OCI-LY3 (cell line): ENCODE results near the gene KLF12.
A peak's percentile ranks its signal among the peaks of the same experiment; 100 is the strongest.

Experiments
- H2AFZ ChIP-seq: fragments of 200-600, 300-600 bp; shearing (Covaris generic); 2 replicates; pipeline ENCODE4 v1.6.0; 2014; ENCODE audit warnings: antibody characterized with exemption, low read depth, low read length
- H3K27ac ChIP-seq: fragments of 200-600, 300-600 bp; sonication (generic); 2 replicates; pipeline ENCODE4 v1.5.1; 2014; ENCODE audit warnings: mild to moderate bottlenecking, low read length, moderate library complexity, mixed read lengths
- H3K27me3 ChIP-seq: fragments of 200-600, 300-600 bp; sonication (generic); 2 replicates; pipeline ENCODE4 v1.6.1; 2014; ENCODE audit warnings: low read depth, low read length, mixed read lengths
- H3K36me3 ChIP-seq: fragments of 200-600, 300-600 bp; sonication (generic); replicated peaks from 2 replicates; pipeline ENCODE3; 2014; ENCODE audit warnings: low read depth, low read length, mixed read lengths
- H3K4me1 ChIP-seq: fragments of 300-600, 200-600 bp; sonication (generic); 2 replicates; pipeline ENCODE4 v1.6.1; 2014; ENCODE audit warnings: low read length, mixed read lengths
- H3K4me2 ChIP-seq: fragments of 200-600, 300-600 bp; sonication (generic); 2 replicates; pipeline ENCODE4 v1.6.1; 2014; ENCODE audit warnings: low read length, mixed read lengths
- H3K4me3 ChIP-seq: fragments of 300-600, 200-600 bp; sonication (generic); 2 replicates; pipeline ENCODE4 v1.5.1; 2014; ENCODE audit warnings: antibody characterized with exemption, mild to moderate bottlenecking, low read length, moderate library complexity
- H3K79me2 ChIP-seq: fragments of 300-600, 200-600 bp; shearing (Covaris generic); 2 replicates; pipeline ENCODE4 v1.6.1; 2014; ENCODE audit warnings: mild to moderate bottlenecking, low read length, mixed read lengths
- H3K9ac ChIP-seq: fragments of 300-600, 200-600 bp; shearing (Covaris generic); 2 replicates; pipeline ENCODE4 v1.6.0; 2014; ENCODE audit warnings: mild to moderate bottlenecking, low read length, moderate library complexity
- H3K9me3 ChIP-seq: fragments of 200-600, 300-600 bp; shearing (Covaris generic); 2 replicates; pipeline ENCODE4 v1.6.1; 2014; ENCODE audit warnings: low read length, mixed read lengths; ENCODE audit not compliant: insufficient read depth
- H4K20me1 ChIP-seq: fragments of 200-600, 300-600 bp; sonication (generic); 2 replicates; pipeline ENCODE4 v1.6.1; 2016; ENCODE audit warnings: low read length, mixed read lengths; ENCODE audit not compliant: insufficient read depth
- EZH2phosphoT487 ChIP-seq: fragments of 200-600 bp; shearing (Covaris generic); IDR thresholded peaks from 2 replicates; pipeline ENCODE4 v1.6.1; 2018; ENCODE audit warnings: antibody characterized with exemption, mixed run types, low read depth
- TF ChIP-seq, protein P1 (sequence below): fragments of 200-600, 300-600 bp; sonication (generic); IDR thresholded peaks from 2 replicates; pipeline ENCODE4 v1.5.1; 2014; ENCODE audit warnings: antibody characterized with exemption, low read length, low read depth

KLF12 gene

DNA sequence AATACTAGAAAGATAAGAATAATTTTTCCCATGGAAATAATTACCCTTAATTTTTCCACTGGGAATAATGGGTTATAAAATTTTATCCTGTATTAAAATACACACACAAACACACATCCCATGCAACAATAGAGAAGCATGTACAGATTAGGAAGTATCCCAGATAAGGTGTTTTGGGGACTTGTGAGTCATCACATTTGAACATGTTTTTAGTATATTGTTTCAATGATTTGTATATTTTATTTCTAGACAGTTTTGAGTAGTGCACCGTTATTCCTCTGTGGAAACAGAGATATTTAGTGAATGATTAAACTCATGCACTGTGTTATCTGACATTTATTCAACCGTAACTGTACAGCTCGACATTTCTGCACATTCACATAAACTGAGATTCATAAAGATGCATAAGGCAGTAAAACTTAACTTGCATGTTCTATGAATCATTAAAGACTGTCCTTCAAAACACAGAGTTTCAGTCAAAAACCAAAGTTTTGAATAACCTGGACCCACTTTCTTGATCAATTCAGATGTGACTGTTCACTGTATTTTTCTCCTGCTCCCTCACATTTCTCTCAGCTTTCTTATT is 30.1 kb downstream of the KLF12 start:
- 0 out of 2 replicates have a peak overlapping the region, but pooled peaks have one; percentile 4 for H3K4me2 ChIP-seq
- TF ChIP-seq EZH2phosphoT487: no peak
- TF ChIP-seq, protein P1, sequence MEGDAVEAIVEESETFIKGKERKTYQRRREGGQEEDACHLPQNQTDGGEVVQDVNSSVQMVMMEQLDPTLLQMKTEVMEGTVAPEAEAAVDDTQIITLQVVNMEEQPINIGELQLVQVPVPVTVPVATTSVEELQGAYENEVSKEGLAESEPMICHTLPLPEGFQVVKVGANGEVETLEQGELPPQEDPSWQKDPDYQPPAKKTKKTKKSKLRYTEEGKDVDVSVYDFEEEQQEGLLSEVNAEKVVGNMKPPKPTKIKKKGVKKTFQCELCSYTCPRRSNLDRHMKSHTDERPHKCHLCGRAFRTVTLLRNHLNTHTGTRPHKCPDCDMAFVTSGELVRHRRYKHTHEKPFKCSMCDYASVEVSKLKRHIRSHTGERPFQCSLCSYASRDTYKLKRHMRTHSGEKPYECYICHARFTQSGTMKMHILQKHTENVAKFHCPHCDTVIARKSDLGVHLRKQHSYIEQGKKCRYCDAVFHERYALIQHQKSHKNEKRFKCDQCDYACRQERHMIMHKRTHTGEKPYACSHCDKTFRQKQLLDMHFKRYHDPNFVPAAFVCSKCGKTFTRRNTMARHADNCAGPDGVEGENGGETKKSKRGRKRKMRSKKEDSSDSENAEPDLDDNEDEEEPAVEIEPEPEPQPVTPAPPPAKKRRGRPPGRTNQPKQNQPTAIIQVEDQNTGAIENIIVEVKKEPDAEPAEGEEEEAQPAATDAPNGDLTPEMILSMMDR: no peak
- no peak overlapping the region for H3K9ac ChIP-seq
- no peak overlapping the region for H3K27ac ChIP-seq
- peaks cover 23% of the 10 kb centered on the region; the same call in 1 of the 2 replicates for H4K20me1 ChIP-seq
- no peak overlapping the region for H2AFZ ChIP-seq
- H3K4me3 ChIP-seq: no peak overlapping the region
- H3K79me2 ChIP-seq: peaks cover 13% of the 10 kb centered on the region
- H3K4me1 ChIP-seq: peaks cover 12% of the 10 kb centered on the region
- H3K27me3 ChIP-seq: no peaks in the 10 kb centered on the region
- H3K36me3 ChIP-seq: no peaks in the 10 kb centered on the region
- no peaks in the 10 kb centered on the region for H3K9me3 ChIP-seq

GRCh38 chr13:74103196-74103595 is 31.0 kb downstream of the KLF12 start:
- Histone ChIP-seq H3K9ac (no peak overlapping the region), H2AFZ (no peak overlapping the region), H4K20me1 (peaks cover 28% of the 10 kb centered on the region; the same call in 1 of the 2 replicates), H3K79me2 (peaks cover 16% of the 10 kb centered on the region), H3K4me1 (peaks cover 12% of the 10 kb centered on the region), H3K9me3 (no peaks in the 10 kb centered on the region), H3K27ac (no peak overlapping the region), H3K36me3 (no peaks in the 10 kb centered on the region), H3K4me2 (no peak overlapping the region), H3K4me3 (no peak overlapping the region), H3K27me3 (no peaks in the 10 kb centered on the region)
- TF ChIP-seq EZH2phosphoT487: no peak
- TF ChIP-seq, protein P1: no peak

DNA sequence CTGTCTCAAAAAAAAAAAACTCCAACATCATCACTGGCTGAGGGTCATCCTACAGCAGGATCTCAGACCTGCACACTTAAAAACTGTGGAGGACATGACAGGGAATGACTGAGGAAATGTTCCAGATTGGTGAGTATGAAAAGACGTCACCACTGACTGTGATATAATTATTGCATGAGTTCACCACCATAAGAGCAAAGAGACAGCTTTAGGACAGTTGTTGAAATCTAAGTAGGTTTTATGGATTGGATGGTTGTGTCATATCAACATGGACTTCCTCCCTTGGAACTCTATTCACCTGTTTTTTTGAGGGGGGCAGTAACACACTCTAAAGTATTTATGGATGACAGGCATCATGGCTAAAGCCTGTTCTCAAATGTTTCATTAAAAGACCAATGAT is 31.5 kb downstream of the KLF12 start:
- H3K79me2 ChIP-seq: peaks cover 19% of the 10 kb centered on the region

DNA sequence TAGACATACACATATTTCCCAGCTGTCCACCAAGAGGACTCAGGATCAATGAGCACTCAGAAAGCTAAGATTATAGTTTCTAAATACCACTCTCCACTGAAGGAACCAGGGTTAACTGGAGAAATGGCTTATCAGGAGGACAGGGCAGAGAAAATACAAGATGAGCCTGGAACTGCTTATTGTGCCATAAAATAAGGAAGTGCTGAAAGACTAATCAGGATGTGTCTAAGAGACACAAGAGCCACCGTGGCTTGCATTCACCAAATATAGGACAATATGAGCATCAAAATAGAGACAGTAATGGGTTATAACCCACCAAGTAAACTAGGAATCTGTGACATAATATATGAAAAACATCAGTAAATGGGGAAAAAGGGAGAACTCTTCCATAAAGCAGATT is 32.8 kb downstream of the KLF12 start:
- Histone ChIP-seq H2AFZ (no peak overlapping the region), H3K4me2 (no peak overlapping the region), H3K9me3 (no peaks in the 10 kb centered on the region), H4K20me1 (peaks cover 36% of the 10 kb centered on the region; the same call in 1 of the 2 replicates), H3K79me2 (peaks cover 20% of the 10 kb centered on the region), H3K36me3 (no peaks in the 10 kb centered on the region), H3K27me3 (no peaks in the 10 kb centered on the region), H3K27ac (no peak overlapping the region), H3K4me3 (no peak overlapping the region), H3K4me1 (peaks cover 12% of the 10 kb centered on the region), H3K9ac (no peak overlapping the region)
- TF ChIP-seq, protein P1: no peak
- no peak for TF ChIP-seq EZH2phosphoT487

More for the DNA sequence above, 31.5 kb downstream of the KLF12 start:
- no peak overlapping the region for H3K27ac ChIP-seq
- H2AFZ ChIP-seq: no peak overlapping the region
- peaks cover 12% of the 10 kb centered on the region for H3K4me1 ChIP-seq
- H3K9ac ChIP-seq: no peak overlapping the region
- no peak overlapping the region for H3K4me3 ChIP-seq
- H3K9me3 ChIP-seq: no peaks in the 10 kb centered on the region
- H4K20me1 ChIP-seq: peaks cover 31% of the 10 kb centered on the region; the same call in 1 of the 2 replicates
- TF ChIP-seq, protein P1: no peak
- TF ChIP-seq EZH2phosphoT487: no peak
- H3K4me2 ChIP-seq: no peak overlapping the region
- no peaks in the 10 kb centered on the region for H3K27me3 ChIP-seq
- H3K36me3 ChIP-seq: no peaks in the 10 kb centered on the region
